HG02852 (cell line): ENCODE data around the gene C8G.

Experiments
- ATAC-seq: cut with Tn5 transposase; IDR thresholded peaks from one replicate; pipeline ENCODE4 v1.9.1; 2021; ENCODE audit warnings: mild to moderate bottlenecking, moderate library complexity; ENCODE audit not compliant: unreplicated experiment

The C8G gene

DNA sequence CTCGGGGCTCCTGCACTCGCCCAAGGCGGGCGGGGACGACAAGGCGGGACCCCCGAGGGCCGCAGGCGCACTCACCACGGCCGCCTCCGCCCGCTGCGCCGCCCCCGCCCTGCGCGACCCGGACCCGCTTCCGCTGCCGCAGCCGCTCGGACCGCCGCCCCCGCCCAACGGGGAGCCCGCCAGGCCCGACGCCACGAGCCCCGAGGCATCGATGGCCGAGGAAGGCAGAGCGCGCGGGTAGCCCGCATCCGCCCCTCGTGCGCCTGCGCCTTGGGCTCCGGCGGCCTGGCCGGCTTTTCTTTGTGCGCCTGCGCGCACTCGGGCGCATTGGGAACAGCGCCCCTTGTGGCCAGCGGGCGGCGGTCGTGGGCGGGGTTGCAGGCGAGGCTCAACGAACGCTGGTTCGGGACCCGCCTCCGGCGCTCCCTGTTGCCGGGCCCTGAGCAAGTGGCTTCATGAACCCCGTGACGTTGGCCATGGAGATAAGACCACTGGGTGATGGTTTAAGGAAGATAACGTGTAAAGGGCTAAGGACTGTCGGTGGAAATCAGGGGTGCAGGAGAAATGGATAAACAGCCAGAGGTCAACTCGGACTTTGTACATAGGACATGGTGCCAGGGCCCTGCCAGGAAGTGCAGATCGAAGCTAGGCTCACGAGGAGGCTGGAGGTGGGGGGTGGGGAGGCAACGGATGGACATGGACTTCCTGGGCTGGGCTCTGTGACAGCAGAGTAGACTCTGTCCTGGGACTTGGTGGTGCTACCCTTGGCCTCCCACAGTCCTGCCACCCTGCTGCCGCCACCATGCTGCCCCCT lies at the start of gene C8G, which contains the start of gene FBXW5:
C8G (plus strand) TSS at position 725 of the 814 bp plus-strand sequence; CDS start at position 803, 78 bp downstream.
FBXW5 (minus strand) TSS at position 220 of the 814 bp plus-strand sequence. CDS start 655 bp downstream, outside the sequence.
- ATAC-seq = peak; percentile 74

DNA sequence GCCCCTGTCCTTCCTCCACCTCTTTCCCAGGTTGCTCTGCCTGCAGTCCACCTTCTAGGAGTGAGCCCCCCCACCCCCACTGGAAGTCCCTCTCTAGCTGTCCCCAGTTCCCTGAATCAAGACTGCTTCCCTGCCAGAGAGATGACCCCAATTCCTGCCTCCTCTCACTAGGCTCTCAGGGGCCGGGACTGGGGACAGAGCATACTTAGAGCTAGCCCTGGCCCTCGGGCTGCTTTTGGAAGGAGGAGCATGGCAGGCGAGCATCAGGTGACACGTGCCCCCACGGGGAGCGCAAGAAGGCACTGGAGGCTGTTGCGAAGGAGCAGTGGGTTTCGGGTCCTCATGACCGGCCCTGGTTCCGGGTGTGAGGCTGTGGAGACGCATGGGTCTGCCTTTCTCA lies 49.0 kb upstream of the C8G start:
- no peak for ATAC-seq

DNA sequence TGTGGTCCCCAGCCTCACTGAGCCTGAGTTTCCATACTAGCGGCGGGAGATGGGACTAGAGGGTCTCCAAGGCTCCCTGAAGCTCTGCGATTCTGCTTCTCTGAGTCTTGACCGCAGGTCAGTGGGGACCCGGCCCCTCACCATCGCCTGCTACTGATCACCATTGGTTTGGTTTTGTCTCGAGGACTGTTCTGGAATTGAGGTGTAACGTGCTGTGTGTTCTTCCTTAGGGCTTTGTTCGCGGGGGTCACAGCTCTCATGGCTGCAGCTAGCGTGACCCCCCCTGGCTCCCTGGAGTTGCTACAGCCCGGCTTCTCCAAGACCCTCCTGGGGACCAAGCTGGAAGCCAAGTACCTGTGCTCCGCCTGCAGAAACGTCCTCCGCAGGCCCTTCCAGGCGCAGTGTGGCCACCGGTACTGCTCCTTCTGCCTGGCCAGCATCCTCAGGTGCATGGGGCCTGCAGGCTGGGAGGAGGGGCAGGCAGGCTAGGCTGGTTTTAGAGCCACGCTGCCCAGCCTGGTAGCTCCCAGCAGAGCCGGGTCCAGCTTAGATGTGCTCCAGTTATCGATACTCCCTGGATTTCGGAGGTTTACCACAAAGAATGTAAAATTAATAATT lies 46.5 kb upstream of the C8G start:
- no peak for ATAC-seq

DNA sequence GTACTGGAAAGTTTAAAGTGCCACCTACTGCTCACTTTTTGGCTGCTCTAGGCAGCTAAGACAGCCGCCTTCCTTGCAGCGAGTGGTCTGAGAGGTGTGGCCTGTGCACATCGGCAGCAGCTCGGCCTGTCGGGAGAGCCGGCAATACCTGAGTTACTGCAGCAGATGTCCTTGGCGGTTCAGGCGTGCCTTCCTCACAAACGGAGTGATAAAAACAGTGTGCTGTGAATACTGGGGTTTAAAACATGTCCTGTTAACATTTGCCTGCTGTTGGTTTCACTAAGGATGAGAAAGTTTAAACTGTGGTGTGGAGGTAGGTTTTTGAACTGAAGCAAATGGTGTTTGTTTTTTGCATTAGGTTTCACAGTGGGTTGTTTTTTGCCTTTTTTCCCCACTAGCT lies 45.8 kb upstream of the C8G start:
- ATAC-seq = peak; percentile 44

DNA sequence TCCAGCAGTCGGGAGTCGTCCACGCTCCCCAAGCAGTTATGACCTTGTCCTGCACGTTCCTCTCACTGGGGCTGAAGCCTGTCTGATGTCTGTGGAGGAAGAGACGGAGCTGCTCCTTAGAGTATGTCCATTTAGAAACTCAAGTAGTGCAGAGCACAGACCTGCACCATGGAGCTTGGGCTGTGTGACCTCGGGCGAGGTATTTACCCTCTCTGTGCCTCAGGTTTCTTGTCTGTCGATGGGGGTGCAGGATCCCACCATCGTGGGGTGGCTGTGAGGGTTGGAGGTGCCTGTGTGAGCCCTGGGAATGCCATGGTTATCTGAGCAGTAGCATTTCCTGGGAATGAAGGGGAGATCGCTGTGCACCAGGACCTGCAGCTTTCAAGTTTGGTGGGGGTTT lies 44.5 kb upstream of the C8G start:
- ATAC-seq = no peak

DNA sequence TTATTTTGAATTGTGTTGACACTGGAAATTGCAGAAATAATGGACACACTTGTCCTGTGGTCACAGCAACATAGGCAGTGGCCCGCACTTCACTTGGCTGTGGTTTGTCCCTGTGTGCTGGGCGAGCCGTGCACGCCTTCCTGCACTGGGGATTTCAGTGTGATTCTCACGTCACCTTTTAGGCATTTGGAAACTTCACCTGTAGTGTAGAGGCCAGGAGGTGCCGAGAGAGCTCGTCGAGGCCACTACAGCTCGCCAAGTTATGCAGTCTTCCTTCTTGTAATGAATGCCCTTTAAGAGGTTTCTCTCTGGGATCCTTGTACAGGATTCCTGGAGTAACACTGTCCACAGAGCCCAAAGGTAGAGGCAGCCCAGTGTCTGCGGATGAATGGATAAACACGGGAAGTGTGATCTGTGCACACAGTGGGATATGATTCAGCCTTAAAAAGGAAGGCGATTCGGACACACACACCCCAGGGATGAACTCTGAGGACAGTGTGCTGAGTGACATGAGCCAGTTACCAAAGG lies 44.0 kb upstream of the C8G start:
- no peak for ATAC-seq

DNA sequence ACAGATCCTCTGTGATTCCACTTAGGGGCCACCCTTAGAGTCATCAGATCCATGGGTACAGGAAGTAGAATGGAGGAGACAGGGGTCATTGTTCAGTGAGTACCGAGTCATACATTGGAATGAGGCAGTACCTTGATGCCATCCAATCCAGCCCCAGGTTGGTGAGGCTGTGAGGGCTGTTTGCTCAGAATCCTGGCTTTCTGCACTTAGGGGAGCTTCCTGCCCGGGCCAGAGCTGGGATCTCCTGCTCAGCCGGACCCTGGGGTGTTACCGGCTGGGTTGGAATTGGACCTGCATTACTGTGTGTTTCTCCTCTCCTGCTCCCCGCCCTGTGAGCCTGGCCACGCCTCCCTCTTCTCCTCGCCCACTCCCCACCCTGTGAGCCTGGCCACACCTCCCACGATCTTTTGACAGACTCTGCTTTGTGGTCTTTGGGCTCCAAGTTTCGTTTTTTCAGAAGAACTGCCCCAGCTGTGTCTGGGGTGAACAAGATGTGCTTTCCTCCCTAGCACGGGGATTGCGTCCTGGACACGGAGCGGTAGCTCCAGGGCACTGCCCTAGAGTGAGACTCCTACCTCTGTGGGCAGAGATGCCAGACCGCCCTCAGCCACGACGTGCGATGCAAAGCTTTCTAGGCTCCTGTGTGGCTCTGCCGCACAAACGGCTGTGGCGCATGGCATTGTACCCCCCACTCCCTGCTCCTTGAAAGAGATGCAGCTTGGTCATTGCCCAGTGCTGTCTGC lies 43.4 kb upstream of the C8G start:
- peak; percentile 56 for ATAC-seq

DNA sequence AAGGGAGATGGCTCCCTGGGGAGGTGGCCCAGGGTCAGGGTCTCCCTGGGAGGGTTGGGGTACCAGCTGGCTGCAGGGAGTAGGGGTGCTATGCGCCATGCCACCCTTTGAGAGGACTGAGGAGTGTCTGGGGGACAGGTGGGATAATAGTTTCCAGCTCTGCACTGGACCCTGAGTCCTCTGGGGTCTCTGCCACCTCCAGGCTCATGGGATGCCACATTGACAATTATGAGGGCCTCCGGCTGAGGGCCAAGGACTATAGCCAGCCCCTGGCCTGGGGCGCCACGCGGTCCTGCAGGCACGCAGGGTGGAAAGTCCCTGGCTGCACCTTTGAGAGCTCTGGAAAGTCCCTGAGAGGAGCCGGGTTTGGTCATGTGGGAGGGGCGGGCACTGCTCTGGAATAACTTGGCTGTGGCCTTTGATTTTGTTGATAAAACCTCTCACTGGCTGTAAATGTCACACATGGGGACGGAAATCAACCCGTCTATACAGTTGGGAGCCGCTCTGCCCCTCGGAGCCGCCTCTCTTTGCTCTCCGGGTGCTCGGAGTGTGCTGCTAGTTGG lies 42.7 kb upstream of the C8G start:
- peak; percentile 50 for ATAC-seq

DNA sequence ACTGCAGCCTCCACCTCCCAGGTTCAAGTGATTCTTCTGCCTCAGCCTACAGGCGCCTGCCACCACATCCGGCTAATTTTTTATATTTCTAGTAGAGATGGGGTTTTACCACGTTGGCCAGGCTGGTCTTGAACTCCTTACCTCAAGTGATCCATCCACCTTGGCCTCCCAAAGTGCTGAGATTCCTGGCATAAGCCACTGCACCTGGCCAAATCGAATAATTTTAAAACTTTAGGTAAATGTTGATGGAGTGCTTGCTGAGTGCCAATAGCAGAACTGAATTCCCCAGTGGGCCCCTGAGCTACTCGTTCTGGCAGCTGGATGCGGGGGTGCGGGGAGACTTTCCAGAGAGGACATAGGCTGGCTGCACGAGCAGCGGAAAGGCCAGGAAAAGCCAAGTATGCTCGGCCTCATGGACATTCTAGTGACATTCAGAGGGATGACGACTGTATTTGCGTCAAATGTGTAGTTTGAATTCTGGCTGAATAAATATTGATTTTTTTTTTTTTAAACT lies 41.9 kb upstream of the C8G start:
- ATAC-seq = no peak

DNA sequence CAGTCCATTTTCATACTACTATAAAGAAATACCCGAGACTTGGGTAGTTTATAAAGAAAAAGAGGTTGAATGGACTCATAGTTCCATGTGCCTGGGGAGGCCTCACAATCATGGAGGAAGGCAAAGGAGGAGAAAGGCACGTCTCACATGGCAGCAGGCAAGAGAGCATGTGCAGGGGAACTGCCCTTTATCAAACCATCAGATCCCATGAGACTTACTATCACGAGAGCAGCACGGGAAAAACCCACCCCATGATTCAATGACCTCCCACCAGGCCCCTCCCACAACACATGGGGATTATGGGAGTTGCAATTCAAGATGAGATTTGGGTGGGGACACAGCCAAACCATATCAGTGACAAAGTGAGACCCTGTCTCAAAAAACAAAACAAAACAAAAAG lies 38.8 kb upstream of the C8G start:
- ATAC-seq = no peak

DNA sequence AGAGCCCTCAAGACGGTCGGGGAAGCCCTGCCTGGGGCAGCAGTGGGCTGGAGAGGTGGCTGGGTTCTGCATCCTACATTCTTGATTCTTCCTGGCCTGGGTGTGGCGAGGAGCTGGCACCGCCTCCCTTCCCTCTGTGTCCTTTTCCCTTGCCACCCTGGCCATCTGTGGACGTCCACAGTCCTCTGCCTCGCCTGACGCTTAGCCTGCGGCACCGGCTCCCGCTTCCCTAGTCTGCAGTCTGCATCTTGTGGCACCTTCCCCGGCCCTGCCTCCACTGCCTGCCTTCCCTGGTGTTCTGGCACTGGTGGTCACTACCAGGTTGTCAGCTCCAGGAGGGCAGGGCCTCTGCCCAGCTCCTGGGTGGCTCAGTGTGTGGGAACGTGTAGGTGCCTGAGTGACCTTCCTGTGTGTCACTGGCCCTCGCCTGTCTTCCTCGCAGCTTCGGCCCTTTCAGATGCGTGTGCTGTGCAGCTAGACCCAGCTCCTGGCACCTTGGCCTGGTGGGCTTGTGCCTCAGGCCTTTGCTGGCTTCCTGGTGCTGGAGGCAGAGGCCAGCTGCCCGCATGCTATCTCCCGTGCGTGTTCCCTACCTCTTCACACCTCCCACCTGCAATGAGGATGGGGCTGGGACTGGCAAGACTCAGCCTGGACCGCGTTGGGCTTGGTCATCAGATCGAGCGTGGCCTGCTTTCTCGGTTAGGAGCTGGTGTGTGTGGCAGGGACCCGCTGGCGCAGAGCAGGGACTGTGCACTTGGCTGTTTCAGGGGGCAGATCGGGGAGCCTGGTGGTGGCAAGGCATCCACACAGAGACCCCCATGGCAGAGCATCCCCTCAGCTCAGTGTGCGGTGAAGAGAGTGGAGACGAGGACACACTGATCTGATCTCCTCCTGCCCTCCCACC lies 37.8 kb upstream of the C8G start:
- ATAC-seq = no peak

DNA sequence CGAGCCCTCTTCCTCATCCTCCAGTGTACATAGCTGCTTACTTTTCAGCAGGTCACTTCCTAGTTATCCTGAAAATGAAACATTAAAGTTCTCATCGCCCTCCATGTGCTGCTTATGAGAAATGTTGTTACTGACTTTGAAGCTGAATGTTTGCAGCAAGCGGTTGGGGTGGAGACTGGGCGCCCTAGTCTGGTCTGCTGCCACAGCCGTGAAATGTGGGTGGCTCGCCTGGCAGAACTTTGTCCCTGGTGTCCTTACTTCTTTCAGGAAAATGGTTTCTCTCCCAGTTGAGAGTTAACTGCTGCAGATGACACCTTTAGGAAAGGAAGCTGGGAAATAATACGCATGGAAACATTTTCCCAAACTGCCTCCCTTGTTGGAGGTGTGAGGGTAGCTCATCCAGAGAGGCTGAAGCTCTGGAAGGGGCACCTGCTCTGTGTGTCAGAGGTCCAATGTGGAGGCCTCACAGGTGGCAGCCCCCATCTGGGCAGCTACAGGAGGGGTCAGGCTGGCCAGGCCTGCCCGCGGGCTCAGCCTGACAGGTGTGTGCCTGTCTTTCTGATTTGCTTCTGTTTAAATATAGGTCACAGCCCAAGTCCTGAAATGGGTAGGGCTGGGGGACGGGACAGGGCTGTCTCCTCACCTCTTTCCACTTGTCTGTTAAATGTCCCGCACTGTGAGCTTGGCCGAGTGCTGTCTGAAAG lies 34.7 kb upstream of the C8G start:
- no peak for ATAC-seq

DNA sequence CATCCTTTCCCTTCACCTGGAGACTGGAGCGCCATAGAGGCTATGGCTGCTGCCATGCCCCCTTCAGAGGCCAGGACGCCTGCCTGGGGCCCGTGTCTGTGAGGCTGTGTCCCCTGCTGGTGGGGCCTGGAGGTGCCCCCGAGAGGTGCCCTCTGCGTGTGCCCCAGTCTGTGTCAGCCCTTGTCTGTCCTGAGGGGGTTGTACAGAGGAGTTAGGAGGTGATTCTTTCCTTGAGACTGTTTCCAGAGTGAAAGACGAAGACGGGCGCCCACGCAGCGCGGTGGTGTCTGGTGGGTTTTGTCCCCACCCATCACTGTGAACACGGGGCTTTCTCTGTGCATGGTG lies 34.2 kb upstream of the C8G start:
- no peak for ATAC-seq

DNA sequence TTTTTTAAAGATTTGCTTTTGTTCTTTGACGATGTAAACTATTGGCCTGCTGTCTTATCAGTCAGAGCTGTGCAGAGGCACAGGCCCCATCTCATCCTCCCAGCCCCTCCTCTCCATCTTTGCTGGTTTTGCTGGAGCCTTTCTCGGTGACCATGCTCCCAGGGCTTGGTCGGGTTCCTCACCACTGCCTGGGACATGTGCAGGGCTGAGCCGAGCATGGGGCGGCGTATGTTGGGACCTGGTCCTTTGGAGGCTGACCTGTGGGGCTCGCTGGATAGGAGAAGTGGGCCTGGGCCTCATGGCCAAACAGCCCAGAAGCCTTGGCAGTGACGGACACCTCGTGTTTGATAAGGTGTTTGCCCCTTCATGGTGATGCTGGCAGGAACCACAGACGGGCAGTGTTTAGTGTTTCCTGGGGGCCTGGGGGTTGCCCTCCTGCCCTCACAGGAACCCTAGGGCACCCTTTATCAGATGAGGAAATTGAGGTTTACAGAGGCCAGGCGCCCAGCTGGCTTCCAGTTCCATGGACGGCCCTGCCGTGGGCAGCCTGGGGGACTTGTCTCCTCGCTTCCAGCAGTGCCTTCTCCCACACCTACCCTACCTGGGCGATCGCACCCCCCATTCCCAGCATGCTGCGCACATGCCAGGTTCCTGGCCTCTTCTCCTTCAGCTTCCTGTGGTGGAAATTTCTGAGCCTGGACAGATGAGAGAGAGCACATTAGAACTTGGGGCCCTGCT lies 31.2 kb upstream of the C8G start:
- ATAC-seq = no peak

DNA sequence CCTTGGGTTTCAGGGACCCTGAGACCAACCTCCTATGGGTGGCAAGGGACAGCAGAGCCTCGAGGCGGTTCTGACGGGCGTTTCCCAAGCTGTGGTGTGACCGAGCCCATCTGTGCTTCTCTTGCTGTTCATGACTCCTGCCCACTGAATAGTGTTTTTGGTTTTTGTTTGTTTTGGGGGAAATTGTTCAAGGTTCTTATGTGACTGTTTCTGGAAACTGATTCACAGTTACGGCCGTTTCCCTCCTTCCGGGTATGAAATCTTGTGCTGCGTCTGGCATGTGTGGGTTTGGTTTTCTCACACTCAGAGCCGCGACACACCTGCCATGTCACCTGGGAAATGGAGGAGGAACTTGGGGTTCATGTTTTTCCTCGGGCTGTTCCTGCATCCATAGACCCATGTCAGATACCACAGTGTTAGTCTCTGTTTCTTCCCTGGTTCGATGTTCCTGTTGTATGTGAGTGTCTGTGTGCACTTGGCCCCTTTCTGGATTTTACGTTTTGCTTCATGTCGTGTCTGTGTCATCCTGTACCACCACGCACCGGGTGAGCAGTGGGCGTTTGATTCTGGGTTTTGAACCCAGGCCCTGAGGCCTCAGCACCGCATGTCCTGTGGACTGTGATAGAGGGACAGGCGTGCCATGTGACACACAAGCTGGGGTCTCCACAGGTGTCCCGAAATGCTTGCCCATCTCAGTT lies 29.3 kb upstream of the C8G start:
- ATAC-seq = no peak

DNA sequence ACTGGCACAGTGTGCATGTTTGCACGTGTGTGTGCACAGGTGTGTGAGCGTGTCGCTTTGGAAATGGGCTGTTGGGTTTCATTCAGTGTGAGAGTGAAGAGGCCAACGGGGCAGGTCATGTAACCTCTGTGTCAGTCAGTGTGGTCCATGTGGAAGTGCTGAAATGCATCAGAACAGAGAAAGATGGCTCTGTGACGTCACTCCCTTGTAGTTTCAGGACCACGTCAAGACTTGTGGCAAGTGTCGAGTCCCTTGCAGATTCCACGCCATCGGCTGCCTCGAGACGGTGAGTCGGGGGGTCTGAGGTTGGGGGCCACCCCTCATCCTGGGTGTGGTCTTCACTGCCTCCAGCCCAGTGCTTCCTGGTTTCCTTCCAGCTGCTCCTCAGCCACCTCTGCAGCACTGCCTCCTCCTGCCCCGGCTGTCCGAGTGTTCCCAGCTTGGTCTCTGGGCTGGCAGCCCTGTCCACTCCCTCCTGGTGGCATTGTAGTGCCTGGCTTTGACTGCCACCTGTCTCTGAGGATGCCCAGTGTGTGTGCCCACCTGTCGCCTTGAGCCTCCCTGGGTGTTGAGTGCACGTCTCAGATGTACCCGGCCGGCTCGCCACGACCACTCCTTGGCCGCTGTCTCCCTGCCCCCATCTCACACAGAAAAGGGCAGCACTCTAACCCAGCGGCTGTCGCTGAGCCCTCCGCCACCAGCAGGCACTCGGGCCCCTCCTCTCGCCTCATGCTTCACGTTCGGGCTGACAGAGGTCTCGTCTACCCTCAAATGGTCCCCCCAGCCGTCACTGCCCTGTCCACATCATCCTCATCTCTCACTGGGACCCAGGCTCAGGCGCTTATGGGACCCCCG lies 28.5 kb upstream of the C8G start:
- ATAC-seq = no peak

DNA sequence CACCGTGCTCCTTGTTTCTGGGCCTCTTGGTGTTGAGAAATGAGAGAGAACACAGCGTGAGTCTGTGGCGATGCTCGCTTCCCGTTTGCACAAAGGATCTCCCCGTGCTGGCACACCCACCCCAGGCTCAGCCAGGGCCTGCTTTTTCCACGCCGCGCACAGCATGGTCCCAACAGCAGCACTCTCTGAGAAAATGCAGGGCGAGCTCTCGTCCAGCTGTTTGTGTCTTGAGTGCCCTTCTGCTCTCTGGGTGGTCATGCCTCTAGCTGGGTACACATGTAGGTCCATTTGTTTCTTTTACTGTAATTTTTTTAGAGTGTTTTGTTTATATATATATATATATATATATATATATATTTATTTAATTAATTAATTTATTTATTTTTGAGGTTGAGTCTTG lies 27.1 kb upstream of the C8G start:
- ATAC-seq = no peak
